NCI-H526 treated with DMSO at 0.1 percent for 48 hours (cell line): ENCODE results near the gene ST7L.
"Not testable (repeated sequence)": the region's sequence is repeated elsewhere in the genome, so short reads cannot be mapped to it uniquely, and the experiment has no call there.

Experiments used
- DNase-seq: peaks from one replicate; lab custom pipeline; 2025; lab: John Stamatoyannopoulos, UW

Gene ST7L, protein sequence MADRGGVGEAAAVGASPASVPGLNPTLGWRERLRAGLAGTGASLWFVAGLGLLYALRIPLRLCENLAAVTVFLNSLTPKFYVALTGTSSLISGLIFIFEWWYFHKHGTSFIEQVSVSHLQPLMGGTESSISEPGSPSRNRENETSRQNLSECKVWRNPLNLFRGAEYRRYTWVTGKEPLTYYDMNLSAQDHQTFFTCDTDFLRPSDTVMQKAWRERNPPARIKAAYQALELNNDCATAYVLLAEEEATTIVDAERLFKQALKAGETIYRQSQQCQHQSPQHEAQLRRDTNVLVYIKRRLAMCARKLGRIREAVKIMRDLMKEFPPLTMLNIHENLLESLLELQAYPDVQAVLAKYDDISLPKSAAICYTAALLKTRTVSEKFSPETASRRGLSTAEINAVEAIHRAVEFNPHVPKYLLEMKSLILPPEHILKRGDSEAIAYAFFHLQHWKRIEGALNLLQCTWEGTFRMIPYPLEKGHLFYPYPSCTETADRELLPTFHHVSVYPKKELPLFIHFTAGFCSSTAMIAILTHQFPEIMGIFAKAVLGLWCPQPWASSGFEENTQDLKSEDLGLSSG

GRCh38 chr1:112618721-112619517, at the start of gene ST7L:
Gene ST7L (minus strand): TSS chr1:112619141. CDS start chr1:112619113, 28 bp downstream.
- DNase-seq = peak; percentile 74

- no peak for DNase-seq
Measured at GRCh38 chr1:112666946-112667345, 48.0 kb upstream of the ST7L start.

DNA sequence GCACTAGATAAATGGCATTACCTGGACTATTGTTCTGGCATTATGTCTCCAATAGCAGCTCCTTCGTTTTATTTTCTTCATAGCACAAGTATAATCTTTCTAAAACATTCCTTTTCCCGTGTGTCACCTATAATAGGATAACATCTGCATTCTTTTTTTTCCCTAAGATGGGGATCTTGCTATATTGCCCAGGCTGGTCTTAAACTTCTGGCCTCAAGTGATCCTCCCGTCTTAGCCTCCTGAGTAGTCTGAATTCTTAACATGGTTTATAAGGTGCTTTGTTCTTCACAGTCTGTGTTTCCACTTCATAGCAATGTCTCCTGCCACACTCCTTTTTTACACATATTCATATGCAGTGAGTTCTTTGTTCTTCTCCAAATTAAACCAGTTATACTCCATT, 46.9 kb upstream of the ST7L start:
- DNase-seq = no peak

DNA sequence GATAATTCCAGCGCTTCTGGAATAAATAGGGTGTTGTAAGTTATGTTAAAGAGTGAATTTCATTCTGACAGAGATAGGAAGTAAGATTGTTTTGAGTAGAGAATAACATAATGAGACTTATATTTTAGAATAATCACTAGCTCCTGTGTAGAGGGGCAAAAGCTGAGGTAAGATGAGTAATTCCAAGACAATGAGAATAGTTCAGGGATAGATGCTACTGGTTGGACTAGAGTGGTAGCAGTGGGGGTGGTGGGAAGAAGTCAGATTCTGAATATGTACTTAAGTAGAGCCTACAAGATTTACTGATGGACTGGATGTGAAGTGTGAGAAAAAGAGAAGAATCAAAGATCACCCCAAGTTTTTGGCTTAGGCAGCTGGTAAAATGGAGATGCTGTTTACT, 32.3 kb upstream of the ST7L start:
- no peak for DNase-seq

DNA sequence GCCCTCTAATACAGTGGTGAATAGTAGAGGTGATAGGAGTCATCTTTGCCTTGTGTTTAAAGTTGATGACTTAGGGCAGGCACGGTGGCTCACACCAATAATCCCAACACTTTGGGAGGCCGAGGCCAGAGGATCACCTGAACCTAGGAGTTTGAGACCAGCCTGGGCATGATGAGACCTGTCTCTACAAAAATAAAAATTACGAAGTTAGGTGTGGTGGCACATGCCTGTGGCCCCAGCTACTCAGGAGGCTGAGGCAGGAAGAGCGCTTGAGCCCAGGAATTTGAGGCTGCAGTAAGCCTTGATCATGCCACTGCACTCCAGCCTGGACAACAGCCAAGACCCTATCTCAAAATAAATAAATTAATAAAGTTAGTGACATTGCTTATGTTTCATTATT, 27.3 kb upstream of the ST7L start:
- no peak for DNase-seq

DNA sequence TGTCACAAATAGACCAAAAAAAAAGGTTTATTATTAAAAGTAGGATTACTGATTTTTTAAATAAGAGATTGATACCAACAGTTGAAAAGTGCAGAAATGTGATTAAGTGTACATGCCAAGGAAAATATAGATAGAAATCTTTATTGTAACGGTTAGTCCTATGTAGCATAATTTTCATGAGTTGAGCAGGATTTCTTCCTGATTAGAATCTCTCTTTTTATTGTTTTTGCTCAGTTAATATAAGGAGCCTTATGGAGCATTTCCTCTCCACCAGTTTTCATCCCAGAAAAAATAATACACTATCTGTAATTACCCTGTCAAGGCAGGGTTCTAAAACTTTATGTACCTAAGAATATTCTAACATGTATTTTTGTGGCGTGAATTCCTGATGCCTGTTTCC, 24.1 kb upstream of the ST7L start:
- DNase-seq = no peak

DNA sequence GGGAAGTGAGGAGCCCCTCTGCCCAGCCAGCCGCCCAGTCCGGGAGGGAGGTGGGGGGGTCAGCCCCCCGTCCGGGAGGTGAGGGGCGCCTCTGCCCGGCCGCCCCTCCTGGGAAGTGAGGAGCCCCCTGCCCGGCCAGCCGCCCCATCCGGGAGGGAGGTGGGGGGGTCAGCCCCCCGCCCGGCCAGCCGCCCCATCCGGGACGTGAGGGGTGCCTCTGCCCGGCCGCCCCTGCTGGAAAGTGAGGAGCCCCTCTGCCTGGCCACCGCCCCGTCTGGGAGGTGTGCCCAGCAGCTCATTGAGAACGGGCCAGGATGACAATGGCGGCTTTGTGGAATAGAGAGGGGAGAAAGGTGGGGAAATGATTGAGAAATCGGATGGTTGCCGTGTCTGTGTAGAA, 21.5 kb upstream of the ST7L start:
- DNase-seq = not testable (repeated sequence)

- no peak for DNase-seq
Measured at GRCh38 chr1:112638110-112638428, 19.1 kb upstream of the ST7L start.

GRCh38 chr1:112637254-112638109, 18.5 kb upstream of the ST7L start:
- no peak for DNase-seq

DNA sequence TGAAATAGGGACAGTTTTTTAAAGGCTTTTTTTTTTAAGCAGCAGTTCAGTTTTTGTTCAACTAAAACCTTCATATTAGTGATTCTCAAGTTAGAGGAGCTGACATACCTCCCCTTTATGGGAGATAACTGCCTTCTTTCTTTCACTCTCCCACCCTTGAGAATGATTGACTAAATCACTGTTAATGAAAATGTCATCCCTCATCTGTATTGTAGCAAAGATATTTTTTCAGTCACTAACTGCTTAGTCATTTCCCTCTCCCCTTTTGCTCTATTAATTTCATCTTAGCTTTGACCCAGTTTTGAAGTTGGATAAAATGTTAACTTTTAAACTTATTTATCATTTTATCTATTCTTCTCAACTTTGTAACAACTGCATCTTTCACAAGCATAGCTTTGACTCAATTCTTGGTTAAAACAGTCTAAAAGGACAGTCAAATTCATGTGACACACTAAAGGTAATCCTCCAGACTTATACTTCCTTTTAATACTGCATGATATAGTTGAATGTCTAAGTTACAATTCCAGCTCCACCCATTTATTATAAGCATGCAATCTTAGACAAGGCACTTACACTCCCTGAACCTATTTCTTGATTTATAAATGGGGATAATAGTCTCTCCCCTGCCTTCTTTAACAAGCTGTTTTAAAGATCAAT, 17.8 kb upstream of the ST7L start:
- no peak for DNase-seq

DNA sequence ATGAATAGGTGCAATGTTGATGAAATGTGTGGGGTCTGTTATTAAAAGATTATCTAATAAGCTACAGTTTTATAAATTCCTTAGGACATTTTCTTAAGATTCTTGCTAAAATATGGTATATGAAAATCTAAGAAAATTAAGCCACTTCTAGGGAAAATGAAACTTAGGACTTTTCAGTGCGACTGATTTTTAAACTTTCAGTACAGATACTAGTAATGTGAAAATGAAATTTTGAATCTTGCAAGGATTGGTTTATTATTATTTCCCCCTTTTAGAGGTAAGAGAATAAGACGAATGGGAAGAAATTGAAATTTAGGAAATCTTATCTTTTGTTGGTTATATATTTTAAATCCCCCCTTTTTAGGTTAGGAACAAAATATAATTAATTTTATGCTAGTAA, 17.1 kb upstream of the ST7L start:
- DNase-seq = no peak

DNA sequence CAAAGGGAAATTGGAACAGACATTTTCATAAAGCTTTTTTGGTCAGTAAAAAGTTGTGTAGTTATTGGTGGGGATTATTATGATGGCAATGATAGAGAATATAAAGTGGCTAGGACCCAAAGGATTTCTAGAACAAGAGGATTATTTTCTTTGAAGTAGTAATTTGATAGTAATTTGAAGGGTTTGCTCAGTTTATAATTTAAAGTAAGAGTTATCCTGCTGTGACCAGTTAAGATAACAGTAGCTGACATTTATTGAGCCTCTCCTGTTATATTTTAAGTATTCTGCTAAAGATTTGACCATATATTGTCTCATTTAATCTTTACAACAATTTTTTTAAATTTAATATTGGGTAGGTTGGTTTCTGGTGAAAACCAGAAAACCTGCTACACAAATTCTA, 15.4 kb upstream of the ST7L start:
- no peak for DNase-seq

GRCh38 chr1:112633628-112634027, 14.7 kb upstream of the ST7L start:
- DNase-seq = no peak

DNA sequence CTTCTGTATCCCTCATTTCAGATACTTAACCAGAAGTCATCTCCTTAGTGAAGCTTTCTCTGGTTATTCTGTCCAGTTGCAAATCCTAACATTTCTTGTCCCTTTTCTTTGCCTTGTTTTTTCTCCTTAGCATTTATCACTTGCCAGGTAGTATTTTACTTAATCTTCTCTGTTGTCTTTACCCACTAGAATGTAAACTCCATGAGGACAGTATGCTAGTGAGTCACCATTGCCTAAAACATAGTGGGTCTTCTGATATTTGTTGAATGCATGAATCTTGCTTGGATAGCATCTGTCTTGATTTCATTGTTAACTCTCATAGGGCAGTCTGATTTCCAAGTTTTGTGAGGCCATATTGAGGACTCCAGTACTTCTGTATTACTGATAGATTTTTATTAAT, 10.3 kb upstream of the ST7L start:
- no peak for DNase-seq

DNA sequence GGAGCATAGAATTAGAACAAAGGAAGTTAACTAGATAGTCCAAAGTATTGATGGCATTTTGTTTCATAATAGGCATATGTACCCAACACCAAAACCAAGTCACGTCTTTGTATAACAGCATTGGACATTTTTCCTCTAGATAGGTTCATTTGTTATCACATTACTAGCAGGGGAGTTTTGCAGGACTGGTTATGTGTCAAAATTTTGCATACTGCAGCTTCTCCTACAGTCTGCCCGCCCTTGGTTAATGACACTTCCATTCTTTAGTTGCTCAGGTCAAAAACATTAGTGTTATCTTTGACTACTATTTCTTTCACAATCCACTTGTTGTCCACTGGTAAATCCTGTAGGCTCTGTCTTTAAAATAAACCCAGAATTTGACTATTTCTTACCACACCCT, 9.6 kb upstream of the ST7L start:
- no peak for DNase-seq

DNA sequence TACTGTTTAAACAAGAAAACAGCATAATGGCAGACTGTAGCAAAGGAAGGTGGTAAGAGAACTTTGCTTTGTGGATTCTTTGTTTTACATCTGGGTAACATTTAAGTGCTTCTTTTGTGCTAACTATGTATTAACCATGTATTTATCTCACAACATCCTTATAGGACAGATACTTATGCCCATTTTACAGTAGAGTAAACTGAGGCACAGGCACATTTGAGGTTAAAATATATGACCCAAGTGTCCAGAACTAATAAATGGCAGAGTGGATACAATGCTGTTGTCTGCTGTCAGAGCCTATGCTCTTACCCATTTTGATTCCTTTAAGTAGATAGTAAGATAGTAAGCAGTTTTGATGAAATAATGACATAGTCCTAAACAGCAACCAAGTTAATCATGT, 7.9 kb upstream of the ST7L start:
- DNase-seq = no peak

- DNase-seq = no peak
Measured at GRCh38 chr1:112626193-112626592, 7.3 kb upstream of the ST7L start.

DNA sequence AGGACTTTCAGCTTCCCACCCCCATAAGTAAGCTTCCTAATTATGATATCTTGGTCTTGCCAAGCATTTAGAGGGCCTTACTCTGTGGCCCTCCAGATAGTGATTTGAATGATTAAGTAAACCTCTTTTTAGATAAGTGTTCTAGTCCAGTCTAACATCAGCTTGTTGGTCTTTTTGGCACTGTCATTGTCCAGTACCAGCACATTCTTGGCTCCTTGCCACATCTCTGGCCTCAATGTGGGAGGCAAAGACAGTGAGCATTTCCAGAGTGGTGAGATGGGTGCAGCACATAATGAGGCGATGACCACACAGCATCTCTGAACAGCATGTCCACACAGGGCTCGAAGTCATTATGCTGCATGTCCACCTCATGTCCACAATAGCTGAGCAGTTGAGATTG, 6.8 kb upstream of the ST7L start:
- no peak for DNase-seq

- not testable (repeated sequence) for DNase-seq
Measured at GRCh38 chr1:112624493-112624892, 5.6 kb upstream of the ST7L start.

DNA sequence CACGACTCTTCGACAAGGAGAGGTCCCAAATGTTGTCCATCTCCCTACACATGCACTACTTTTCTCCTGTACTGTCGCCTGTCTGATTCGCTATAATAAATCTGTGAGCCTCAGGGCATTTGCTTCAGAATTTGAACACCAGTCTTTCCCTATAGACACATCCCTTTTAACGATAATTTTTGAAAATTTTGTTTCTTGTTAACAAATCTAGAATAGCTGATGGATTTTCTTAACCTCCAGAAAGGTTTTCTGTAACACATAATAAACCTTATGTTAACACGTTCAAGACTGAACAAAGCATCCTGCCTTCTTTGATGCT, 1.4 kb upstream of the ST7L start:
- no peak for DNase-seq

- DNase-seq = peak; percentile 91
Measured at GRCh38 chr1:112619518-112620376, 806 bp upstream of the ST7L start, which contains the start of gene CAPZA1. Gene CAPZA1 (plus strand): TSS chr1:112619832. CDS start chr1:112619845, 13 bp downstream.
